ENCODE measurements around the gene ZDHHC24. TPM values are rescaled to one million over a fixed set of nuclear protein-coding genes. Genes with fewer than 3 reads are reported as not detected.
"Not testable (repeated sequence)": the region's sequence is repeated elsewhere in the genome, so short reads cannot be mapped to it uniquely, and the experiment has no call there.

Gene ZDHHC24
- total RNA-seq, 1 experiment from 2014 or later, result 9.7 TPM

GRCh38 chr11:66546966-66547661 is 1.3 kb upstream of the ZDHHC24 start:
- Histone ChIP-seq H3K4me1 (ENCODE audit: insufficient read depth, low read length, poor library complexity, severe bottlenecking) (peaks cover 4% of the 10 kb centered on the region), H3K27me3 (replicated peaks; ENCODE audit: insufficient read depth, low read depth, low read length, poor library complexity) (no peaks in the 10 kb centered on the region), H3K36me3 (ENCODE audit: insufficient read depth, low read length, poor library complexity, severe bottlenecking) (no peaks in the 10 kb centered on the region), H3K4me3 (ENCODE audit: low read depth, low read length, poor library complexity, severe bottlenecking) (no peak overlapping the region), H3K9me3 (ENCODE audit: low read depth, low read length, poor library complexity, severe bottlenecking) (no peaks in the 10 kb centered on the region), H3K27ac (ENCODE audit: low read depth, low read length, poor library complexity, severe bottlenecking) (no peak overlapping the region)
- no TSS peak for BruUV-seq (replicated peaks)
- ChIA-PET POLR2A (ENCODE audit: low non-redundant PET) (no interaction called here), CTCF (no interaction called here)
- DNase-seq (ENCODE audit: low spot score), result no peak
- intact Hi-C loops (cut with micrococcal nuclease; ENCODE audit: unreplicated experiment), result no loop called here
- TF ChIP-seq CTCF (conservative IDR thresholded peaks at IDR 0.05; ENCODE audit: low read depth, low read length) (no peak), EZH2 (IDR thresholded peaks at IDR 0.05; ENCODE audit: borderline replicate concordance, low read depth, low read length, poor library complexity, severe bottlenecking) (no peak)

- H3K9me3 ChIP-seq (ENCODE audit: low read depth, low read length, poor library complexity, severe bottlenecking), result no peaks in the 10 kb centered on the region
- TF ChIP-seq EZH2 (IDR thresholded peaks at IDR 0.05; ENCODE audit: borderline replicate concordance, low read depth, low read length, poor library complexity, severe bottlenecking), result no peak
- no peak for TF ChIP-seq CTCF (conservative IDR thresholded peaks at IDR 0.05; ENCODE audit: low read depth, low read length)
- peak within 1 kb of the TSS; percentile 75 for H3K4me3 ChIP-seq (ENCODE audit: low read depth, low read length, poor library complexity, severe bottlenecking)
- H3K4me1 ChIP-seq (ENCODE audit: insufficient read depth, low read length, poor library complexity, severe bottlenecking), result peaks cover 4% of the 10 kb centered on the region
- no peaks in the 10 kb centered on the region for H3K27me3 ChIP-seq (replicated peaks; ENCODE audit: insufficient read depth, low read depth, low read length, poor library complexity)
- intact Hi-C loops (cut with micrococcal nuclease; ENCODE audit: unreplicated experiment), result no loop called here
- POLR2A ChIA-PET (ENCODE audit: low non-redundant PET), result no interaction called here
- BruUV-seq (replicated peaks), result no TSS peak
- H3K27ac ChIP-seq (ENCODE audit: low read depth, low read length, poor library complexity, severe bottlenecking), result peak within 1 kb of the TSS; percentile 57
- peak; percentile 38 for DNase-seq (ENCODE audit: low spot score)
- CTCF ChIA-PET, result interaction anchor here (1.1 kb wide), 1 partner anchor 132 kb away, joined by 3 read pairs; no protein-coding TSS in a partner anchor
- no peaks in the 10 kb centered on the region for H3K36me3 ChIP-seq (ENCODE audit: insufficient read depth, low read length, poor library complexity, severe bottlenecking)
Observed at GRCh38 chr11:66546368-66546965, 619 bp upstream of the ZDHHC24 start, which contains the start of gene ACTN3. Gene ACTN3 (plus strand): TSS chr11:66546903. CDS start chr11:66546938, 35 bp downstream.

- DNase-seq (ENCODE audit: low spot score); intact Hi-C loops (cut with micrococcal nuclease; ENCODE audit: unreplicated experiment); H3K9me3 ChIP-seq (ENCODE audit: low read depth, low read length, poor library complexity, severe bottlenecking); H3K27ac ChIP-seq (ENCODE audit: low read depth, low read length, poor library complexity, severe bottlenecking); CTCF ChIA-PET; H3K4me1 ChIP-seq (ENCODE audit: insufficient read depth, low read length, poor library complexity, severe bottlenecking); H3K27me3 ChIP-seq (replicated peaks; ENCODE audit: insufficient read depth, low read depth, low read length, poor library complexity); H3K36me3 ChIP-seq (ENCODE audit: insufficient read depth, low read length, poor library complexity, severe bottlenecking); POLR2A ChIA-PET (ENCODE audit: low non-redundant PET): not testable (repeated sequence)
- peak overlapping the region; percentile 75 for H3K4me3 ChIP-seq (ENCODE audit: low read depth, low read length, poor library complexity, severe bottlenecking)
- TSS peak; percentile 79 for BruUV-seq (replicated peaks)
Observed at GRCh38 chr11:66544952-66545351, 896 bp downstream of the ZDHHC24 start.
